Activated CD4-positive, alpha-beta T cell treated with anti-CD3 and anti-CD28 coated beads for 4 hours (primary cell): Measurements from ENCODE around the gene PCSK7.
"Not testable (repeated sequence)": the region's sequence is repeated elsewhere in the genome, so short reads cannot be mapped to it uniquely, and the experiment has no call there.

Source experiments
- DNase-seq, 2 donors: peaks; one replicate each; pipeline ENCODE4 v3.0.0-alpha.2; 2020

The PCSK7 gene, protein sequence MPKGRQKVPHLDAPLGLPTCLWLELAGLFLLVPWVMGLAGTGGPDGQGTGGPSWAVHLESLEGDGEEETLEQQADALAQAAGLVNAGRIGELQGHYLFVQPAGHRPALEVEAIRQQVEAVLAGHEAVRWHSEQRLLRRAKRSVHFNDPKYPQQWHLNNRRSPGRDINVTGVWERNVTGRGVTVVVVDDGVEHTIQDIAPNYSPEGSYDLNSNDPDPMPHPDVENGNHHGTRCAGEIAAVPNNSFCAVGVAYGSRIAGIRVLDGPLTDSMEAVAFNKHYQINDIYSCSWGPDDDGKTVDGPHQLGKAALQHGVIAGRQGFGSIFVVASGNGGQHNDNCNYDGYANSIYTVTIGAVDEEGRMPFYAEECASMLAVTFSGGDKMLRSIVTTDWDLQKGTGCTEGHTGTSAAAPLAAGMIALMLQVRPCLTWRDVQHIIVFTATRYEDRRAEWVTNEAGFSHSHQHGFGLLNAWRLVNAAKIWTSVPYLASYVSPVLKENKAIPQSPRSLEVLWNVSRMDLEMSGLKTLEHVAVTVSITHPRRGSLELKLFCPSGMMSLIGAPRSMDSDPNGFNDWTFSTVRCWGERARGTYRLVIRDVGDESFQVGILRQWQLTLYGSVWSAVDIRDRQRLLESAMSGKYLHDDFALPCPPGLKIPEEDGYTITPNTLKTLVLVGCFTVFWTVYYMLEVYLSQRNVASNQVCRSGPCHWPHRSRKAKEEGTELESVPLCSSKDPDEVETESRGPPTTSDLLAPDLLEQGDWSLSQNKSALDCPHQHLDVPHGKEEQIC

GRCh38 chr11:117231842-117232091 is at the start of gene PCSK7:
Gene PCSK7 (minus strand): TSS chr11:117232073. CDS start chr11:117229844, 2,229 bp downstream.
- no peak for DNase-seq

GRCh38 chr11:117281159-117281558 is 49.3 kb upstream of the PCSK7 start:
- no peak for DNase-seq

GRCh38 chr11:117279711-117280376 is 48.0 kb upstream of the PCSK7 start:
- DNase-seq, result no peak

- no peak for DNase-seq
Measured at GRCh38 chr11:117278347-117278746, 46.5 kb upstream of the PCSK7 start.

DNA sequence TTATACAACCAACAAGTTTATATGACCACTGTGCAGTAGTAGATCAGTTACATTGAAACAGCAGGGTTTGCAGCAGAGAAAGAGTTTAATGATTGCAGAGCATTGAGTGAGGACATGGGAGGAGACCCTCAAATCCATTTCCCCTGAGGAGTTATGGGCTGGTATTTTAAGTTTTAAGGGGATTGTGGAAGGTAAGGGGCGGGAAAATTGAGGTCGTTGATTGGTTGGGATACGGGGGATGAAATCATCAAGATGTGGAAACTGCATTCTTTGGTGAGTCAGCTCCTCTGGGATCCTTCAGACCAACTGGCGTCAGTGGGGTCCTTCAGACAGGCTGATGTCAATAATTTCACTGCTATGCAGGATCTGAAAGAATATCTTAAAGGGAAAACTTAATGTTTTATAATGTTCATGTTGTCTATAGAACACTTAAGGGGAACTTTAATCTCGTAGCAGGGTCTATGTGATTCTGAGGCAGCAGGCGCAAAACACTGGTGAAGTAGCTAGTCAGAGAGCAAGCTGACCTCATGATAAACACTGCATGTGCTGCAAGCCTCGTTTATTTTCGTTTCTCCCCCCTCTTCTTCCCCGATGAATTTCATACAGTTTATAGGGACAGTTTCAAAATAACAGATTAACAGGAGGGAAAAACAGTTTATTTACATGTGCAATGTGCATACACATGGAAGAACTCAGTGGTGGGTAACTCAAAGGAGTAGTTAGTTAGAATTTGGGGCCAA is 41.8 kb upstream of the PCSK7 start:
- no peak for DNase-seq

DNA sequence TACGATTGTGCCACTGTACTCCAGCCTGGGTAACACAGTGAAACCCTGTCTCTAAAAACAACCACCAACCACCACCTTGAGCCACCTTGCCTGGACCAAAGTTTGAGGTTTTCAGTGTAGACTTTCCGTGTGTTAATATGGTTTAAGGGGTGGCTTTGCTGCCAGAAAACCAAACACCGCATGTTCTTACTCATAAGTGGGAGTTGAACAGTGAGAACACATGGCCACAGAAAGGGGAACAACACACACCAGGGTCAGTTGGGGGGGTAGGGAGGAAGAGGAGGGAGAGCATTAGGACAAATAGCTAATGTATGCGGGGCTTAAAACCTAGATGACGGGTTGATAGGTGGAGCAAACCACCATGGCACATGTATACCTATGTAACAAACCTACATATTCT is 40.3 kb upstream of the PCSK7 start:
- DNase-seq, result not testable (repeated sequence)

- DNase-seq, result no peak
Measured at GRCh38 chr11:117271208-117271607, 39.3 kb upstream of the PCSK7 start.

DNA sequence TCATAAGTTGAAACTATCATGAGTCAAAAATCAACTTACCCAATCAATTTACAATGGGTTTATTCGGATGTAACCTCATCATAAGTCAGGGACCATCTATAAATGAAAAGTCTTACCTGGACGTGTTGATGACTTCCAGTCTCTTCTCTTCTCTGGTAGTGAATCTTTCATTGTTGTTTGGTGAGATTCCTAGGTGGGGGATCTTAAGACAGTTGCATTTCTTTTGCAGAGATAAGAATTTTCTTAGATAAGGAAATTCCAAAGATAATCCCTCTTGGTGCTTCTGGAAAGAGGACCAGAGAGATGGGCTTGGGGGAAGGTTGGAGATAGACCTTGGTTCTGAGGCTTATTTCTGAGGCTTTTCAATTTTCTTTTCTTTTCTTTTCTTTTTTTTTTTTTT is 38.0 kb upstream of the PCSK7 start:
- DNase-seq, result no peak

GRCh38 chr11:117265745-117266144 is 33.9 kb upstream of the PCSK7 start:
- no peak for DNase-seq

- DNase-seq, result not testable (repeated sequence)
Measured at GRCh38 chr11:117264624-117265323, 32.9 kb upstream of the PCSK7 start.

GRCh38 chr11:117259417-117259816 is 27.5 kb upstream of the PCSK7 start:
- DNase-seq, result no peak

- no peak for DNase-seq
Measured at GRCh38 chr11:117258576-117258975, 26.7 kb upstream of the PCSK7 start.

DNA sequence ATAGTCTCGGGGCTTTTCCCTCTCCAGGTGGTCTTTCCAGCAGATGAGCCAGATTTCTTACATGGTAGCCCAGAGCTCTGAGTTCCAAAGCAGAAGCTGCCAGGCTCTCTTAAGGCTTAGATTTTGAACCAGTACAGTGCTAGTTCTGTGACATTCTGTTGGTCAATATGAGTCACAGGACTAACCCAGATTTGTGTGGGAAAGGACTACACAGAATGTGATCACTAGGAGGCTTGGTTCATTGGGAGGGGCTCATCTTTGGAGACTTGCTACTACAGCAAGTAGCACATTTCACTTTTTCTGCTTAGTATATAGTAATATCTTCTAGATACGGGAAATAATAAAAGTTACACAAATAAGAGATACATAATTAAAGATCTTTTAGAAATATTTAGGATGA is 24.7 kb upstream of the PCSK7 start:
- no peak for DNase-seq

DNA sequence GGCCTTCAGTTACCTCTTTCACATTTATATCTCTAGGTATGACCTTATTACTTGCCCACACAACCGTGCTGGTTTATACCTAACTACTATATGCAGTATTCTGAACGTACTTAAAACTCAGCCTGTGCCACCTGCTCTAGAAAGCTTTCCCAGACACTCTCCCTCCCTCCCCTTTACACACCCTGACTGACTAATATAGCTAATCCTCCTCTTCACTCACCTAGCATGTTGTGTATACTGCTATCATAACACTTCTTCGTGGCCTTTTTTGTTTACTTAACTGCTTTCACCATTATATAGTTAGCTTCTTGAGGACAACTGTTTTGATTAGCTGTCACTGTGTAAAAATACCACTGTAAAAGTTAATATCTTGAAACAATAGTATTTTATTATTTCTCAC is 24.1 kb upstream of the PCSK7 start:
- no peak for DNase-seq

- DNase-seq, result no peak
Measured at GRCh38 chr11:117251506-117251905, 19.6 kb upstream of the PCSK7 start.

DNA sequence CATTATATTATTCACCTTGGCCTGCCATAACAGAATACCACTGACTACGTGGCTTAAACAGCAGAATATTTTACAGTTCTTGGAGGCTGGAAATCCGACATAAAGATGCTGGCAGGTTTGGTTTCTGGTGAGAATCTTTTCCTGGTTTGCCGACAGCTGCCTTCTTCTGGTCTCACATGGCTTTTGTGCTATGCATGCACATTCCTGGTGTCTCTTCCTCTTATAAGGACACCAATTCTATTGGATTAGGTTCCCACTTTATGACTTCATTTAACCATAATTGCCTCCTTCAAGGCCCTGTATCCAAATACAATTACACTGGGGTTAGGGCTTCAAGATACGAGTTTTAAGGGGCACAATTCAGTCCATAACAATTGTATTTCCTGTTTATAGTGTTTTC is 17.7 kb upstream of the PCSK7 start:
- DNase-seq, result no peak

GRCh38 chr11:117248341-117248740 is 16.5 kb upstream of the PCSK7 start:
- DNase-seq, result no peak

- no peak for DNase-seq
Measured at GRCh38 chr11:117239295-117239694, 7.4 kb upstream of the PCSK7 start.

DNA sequence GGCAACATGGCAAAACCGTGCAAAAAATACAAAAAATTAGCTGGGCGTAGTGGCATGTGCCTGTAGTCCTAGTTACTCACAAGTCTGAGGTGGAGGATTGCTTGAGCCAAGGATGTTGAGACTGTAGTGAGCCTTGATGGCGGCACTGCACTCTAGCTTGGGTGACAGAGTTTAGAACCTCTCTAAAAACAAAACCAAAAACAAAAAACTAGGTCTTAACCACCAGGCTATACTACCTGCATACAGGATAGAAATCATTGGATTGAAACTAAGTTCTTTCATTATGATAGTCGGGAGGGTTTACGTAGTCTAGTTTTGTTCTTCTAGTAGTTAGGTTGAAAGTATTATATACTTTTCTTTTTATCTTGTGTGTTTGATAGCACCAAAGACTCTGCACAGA is 6.3 kb upstream of the PCSK7 start:
- no peak for DNase-seq

- DNase-seq, result no peak
Measured at GRCh38 chr11:117232911-117233409, 1.1 kb upstream of the PCSK7 start.

GRCh38 chr11:117232092-117232878 is 412 bp upstream of the PCSK7 start, which contains the start of gene RNF214:
Gene RNF214 (plus strand): TSS chr11:117232671. CDS start chr11:117234273, 1,602 bp downstream.
- peak; percentile 69 to 77 for DNase-seq
